Caki2 (cell line): ENCODE measurements around the gene ZNF606. TPM values are rescaled to one million over a fixed set of nuclear protein-coding genes. Genes with fewer than 3 reads are reported as not detected.
A peak's percentile ranks its signal among the peaks of the same experiment; 100 is the strongest.

Experiments used
- DNase-seq: peaks from one replicate; pipeline ENCODE4 v3.0.0-alpha.2; 2015; ENCODE audit warnings: low read depth
- in situ Hi-C: cut with HindIII; loops from 2 replicates; pipeline ENCODE4 v1.10.0; 2016; ENCODE audit warnings: low sequenced_read_pairs, low pct_unique_long_range_greater_than_20kb, mixed read lengths
- total RNA-seq: library from RNA; depleted of rRNA; stranded (reverse); fragments of >200 nt; shearing (Covaris generic); gene quantifications from 2 replicates; pipeline ENCODE4 v1.2.3, GENCODE V29; 2014; ENCODE audit warnings: low replicate concordance; rRNA removed

The ZNF606 gene
- 13.0 and 19.5 TPM in 2 replicates for total RNA-seq

DNA sequence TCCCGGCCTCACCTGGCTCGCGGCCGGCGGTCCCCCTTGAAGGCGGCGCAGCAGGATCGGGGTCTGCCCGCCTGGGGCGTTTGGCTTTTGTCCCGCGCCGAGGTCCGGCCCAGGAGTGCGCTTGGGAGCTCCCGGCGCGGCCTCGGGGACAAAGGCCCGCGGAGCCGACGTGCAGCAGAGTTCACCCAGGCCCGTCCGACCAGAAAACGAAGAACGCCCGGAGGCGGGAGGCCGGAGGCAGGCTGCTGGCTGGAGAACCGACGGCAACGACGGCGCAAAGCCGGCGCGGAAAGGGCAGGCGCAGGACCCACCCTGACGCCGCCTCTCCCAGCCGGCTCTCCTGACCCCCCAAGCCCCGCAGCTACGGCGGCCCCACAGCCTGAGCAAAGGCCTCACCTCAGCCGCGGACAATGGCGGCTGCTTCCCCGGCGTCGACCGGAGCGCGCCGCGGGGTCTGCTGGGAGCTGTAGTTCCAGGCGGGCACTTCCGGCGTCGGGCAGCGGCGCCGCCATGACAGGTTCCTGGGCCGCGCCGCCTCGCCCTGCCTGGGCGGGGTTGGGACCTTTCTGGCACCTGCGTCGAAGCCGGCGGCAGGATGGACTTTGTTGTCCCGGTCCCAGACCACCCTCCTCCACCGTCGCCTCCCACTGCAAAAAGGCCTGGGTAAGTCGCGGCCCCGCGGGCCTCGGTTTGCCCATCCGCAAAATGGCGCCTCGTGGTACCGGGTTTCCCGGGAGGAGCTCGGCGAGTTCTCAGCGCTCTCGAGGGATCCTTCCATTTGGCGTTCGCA is at the start of gene ZNF606:
Gene ZNF606 (minus strand): TSS at position 437 of the 790 bp plus-strand sequence. CDS start 1,501 bp downstream, outside the sequence.
- in situ Hi-C loops: no loop called here
- peak; percentile 86 for DNase-seq

GRCh38 chr19:58052256-58052655 is 49.6 kb upstream of the ZNF606 start:
- no peak for DNase-seq
- in situ Hi-C loops: no loop called here

DNA sequence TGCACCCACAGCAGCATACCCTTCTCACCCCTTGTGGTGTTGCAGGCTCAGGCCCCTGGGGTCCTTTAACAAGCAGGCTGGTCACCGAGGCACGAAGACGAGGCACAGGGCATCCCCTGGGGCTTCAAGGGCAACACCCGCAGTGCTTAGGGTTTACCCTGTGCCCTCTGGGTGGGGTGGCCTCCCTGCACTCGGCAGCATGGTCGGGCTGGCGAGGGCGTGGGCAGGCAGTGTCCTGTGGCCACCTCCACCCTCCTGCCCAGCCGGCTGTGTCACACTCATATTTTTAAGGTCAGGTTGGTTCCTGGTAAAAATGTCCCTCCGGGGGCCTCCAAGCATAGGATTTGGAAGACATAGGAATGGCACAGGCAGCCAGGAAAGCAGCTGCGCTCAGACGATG is 45.1 kb upstream of the ZNF606 start:
- in situ Hi-C loops: no loop called here
- no peak for DNase-seq

- in situ Hi-C loops: no loop called here
Observed at GRCh38 chr19:58046856-58047255, 44.2 kb upstream of the ZNF606 start.

DNA sequence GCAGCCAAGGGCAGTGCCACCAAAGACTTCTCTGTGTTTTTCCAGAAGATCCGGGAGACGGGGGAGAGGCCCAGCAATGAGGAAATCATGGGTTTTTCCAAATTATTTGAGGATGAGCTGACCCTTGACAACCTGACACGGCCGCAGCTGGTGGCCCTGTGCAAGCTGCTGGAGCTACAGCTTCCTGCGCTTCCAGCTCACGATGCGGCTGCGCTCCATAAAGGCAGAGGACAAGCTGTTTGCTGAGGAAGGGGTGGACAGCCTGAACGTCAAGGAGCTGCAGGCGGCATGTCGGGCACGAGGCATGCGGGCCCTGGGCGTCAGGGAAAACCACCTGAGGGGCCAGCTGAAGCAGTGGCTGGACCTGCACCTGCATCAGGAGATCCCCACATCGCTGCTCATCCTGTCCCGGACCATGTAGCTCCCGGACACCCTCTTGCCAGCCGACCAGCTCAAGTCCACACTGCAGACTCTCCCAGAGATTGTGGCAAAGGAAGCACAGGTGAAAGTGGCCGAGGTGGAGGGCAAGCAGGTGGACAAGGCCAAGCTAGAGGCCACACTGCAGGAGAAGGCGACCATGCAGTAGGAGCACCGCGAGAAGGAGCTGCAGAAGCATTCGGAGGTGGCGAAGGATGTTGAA is 42.9 kb upstream of the ZNF606 start:
- in situ Hi-C loops: no loop called here
- no peak for DNase-seq

More at GRCh38 chr19:58046856-58047255, 44.2 kb upstream of the ZNF606 start:
- no peak for DNase-seq

DNA sequence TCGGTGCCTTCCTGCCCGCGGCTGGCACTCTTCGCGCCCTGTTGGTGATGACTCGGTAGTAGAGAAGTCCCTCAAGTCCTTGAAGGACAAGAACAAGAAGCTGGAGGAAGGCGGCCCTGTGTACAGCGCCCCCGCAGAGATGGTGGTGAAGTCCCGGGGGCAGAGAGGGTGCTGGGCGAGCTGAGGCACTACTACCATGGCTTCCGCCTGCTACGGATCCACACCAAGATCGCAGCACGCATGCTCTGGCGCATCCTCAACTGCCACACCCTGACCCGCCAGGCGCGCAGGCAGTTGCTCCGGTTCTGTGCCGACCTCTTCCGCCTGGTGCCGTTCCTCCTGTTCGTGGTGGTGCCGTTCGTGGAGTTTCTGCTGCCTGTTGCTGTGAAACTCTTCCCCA is 42.3 kb upstream of the ZNF606 start:
- DNase-seq: no peak
- in situ Hi-C loops: no loop called here

GRCh38 chr19:58044391-58044790 is 41.8 kb upstream of the ZNF606 start:
- in situ Hi-C loops: no loop called here
- DNase-seq: no peak

GRCh38 chr19:58042495-58043340 is 40.1 kb upstream of the ZNF606 start:
- DNase-seq: no peak
- in situ Hi-C loops: no loop called here

GRCh38 chr19:58040751-58041525 is 38.3 kb upstream of the ZNF606 start:
- DNase-seq: no peak
- in situ Hi-C loops: no loop called here

DNA sequence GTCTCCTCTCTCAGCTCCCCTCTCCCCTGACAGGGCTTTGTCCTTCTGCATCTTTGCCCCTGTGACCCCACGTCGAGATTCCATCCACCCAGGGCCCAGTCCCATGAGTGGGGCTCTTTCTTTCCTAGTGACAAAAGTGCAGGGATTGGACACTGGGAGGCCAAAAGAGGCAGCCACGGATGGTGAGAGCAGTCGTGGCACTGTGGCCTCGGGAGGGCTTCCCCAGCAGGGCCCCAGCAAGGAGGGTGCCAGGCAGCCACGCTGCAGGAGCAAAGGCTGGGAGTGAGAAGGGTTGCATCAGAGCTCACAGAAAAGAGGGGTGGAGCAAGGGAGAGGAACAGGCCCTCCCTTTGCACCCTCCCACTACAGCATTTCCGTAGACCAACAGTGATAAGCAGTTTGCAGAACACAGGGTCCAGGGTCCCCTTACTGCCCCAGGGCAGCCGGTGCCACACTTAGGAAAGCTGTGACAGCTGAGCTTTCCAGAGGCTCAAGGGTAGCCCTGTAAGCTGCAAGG is 36.1 kb upstream of the ZNF606 start:
- DNase-seq: no peak
- in situ Hi-C loops: no loop called here

GRCh38 chr19:58037927-58038687 is 35.5 kb upstream of the ZNF606 start:
- in situ Hi-C loops: no loop called here
- no peak for DNase-seq

DNA sequence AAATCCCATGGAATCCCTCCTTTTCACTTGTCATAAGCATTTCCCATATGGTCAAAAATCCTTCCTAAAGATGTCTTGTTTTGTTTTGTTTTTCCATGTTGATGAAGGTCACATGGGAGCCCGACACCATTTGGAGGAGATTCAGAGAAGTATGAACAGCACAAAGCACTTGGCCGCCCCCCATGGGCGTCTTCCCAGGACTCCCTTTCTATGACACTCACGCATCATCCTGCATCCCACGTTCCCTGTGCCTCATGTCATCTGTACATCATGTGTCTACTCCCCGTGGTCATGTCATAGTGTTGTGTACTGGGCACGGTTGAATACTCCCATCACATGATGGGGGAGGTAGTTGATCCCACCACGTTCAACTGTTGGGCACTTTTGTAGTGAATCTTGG is 33.2 kb upstream of the ZNF606 start:
- no peak for DNase-seq
- in situ Hi-C loops: no loop called here

- DNase-seq: no peak
- in situ Hi-C loops: no loop called here
Observed at GRCh38 chr19:58034477-58034793, 31.8 kb upstream of the ZNF606 start.

- DNase-seq: peak; percentile 90
- in situ Hi-C loops: no loop called here
Observed at GRCh38 chr19:58033741-58034476, 31.3 kb upstream of the ZNF606 start, which contains the start of gene ZSCAN1. ZSCAN1 (plus strand) TSS chr19:58034025; CDS start chr19:58037837, 3,812 bp downstream.

GRCh38 chr19:58024661-58025060 is 22.0 kb upstream of the ZNF606 start:
- no peak for DNase-seq
- in situ Hi-C loops: no loop called here

- no peak for DNase-seq
- in situ Hi-C loops: no loop called here
Observed at GRCh38 chr19:58022283-58022660, 19.7 kb upstream of the ZNF606 start.
